WTC11 (cell line): ENCODE measurements around the gene OSTM1.

Source experiments
- CREB1 ChIP-seq: sonication (generic); formaldehyde crosslinking; IDR thresholded peaks from 2 replicates; pipeline ENCODE4 v1.8.0; 2023; ENCODE audit warnings: mild to moderate bottlenecking, missing genetic modification reagents
- CTCF ChIP-seq: fragments of 200-600 bp; IDR thresholded peaks from 2 replicates; pipeline ENCODE4 v1.8.0; 2022; ENCODE audit warnings: antibody characterized with exemption
- ESRRA ChIP-seq: sonication (generic); formaldehyde crosslinking; IDR thresholded peaks from 2 replicates; pipeline ENCODE4 v1.8.1; 2022; ENCODE audit warnings: mild to moderate bottlenecking, missing genetic modification reagents, borderline replicate concordance
- GTF2I ChIP-seq: fragments of 250-450 bp; sonication (Bioruptor Pico); conservative IDR thresholded peaks from 2 replicates; pipeline ENCODE4 v1.4.0; 2021; ENCODE audit warnings: mild to moderate bottlenecking
- JUN ChIP-seq: sonication (generic); formaldehyde crosslinking; IDR thresholded peaks from 2 replicates; pipeline ENCODE4 v1.8.0; 2023; ENCODE audit warnings: mild to moderate bottlenecking, missing genetic modification reagents
- KAT7 ChIP-seq: sonication (generic); formaldehyde crosslinking; IDR thresholded peaks from 2 replicates; pipeline ENCODE4 v1.8.1; 2023; ENCODE audit warnings: missing genetic modification reagents, mild to moderate bottlenecking, borderline replicate concordance
- SMAD3 ChIP-seq: sonication (generic); formaldehyde crosslinking; IDR thresholded peaks from 2 replicates; pipeline ENCODE4 v1.8.0; 2022; ENCODE audit warnings: missing genetic modification reagents, mild to moderate bottlenecking, borderline replicate concordance
- ZNF263 ChIP-seq: sonication (generic); formaldehyde crosslinking; IDR thresholded peaks from 2 replicates; pipeline ENCODE4 v1.8.1; 2022; ENCODE audit warnings: low read depth, mild to moderate bottlenecking, moderate library complexity, missing genetic modification reagents
- ZNF671 ChIP-seq: fragments of 250-450 bp; sonication (Bioruptor Pico); IDR thresholded peaks from 2 replicates; pipeline ENCODE4 v1.8.0; 2021; ENCODE audit warnings: mild to moderate bottlenecking

- TF ChIP-seq CTCF = no peak
- TF ChIP-seq KAT7 = no peak
- TF ChIP-seq ESRRA (CRISPR knock-in tag) = no peak
- TF ChIP-seq GTF2I (CRISPR knock-in tag) = no peak
- no peak for TF ChIP-seq CREB1 (CRISPR knock-in tag)
- no peak for TF ChIP-seq ZNF263
- no peak for TF ChIP-seq JUN (CRISPR knock-in tag)
- TF ChIP-seq SMAD3 (CRISPR knock-in tag) = no peak
- no peak for TF ChIP-seq ZNF671 (CRISPR knock-in tag)
Measured at GRCh38 chr6:108039681-108040080, 34.9 kb downstream of the OSTM1 start.
